Sigmoid colon (tissue), 3 donors: ENCODE measurements around the gene MIPEP.

Source experiments
- POLR2A ChIP-seq, 2 donors: fragments of 450-650 bp; IDR thresholded peaks; one replicate each; pipeline ENCODE4 v1.6.1; 2016; ENCODE audit warnings: antibody characterized with exemption in 2 of 2, mild to moderate bottlenecking in 2 of 2, moderate library complexity in 2 of 2
- TF ChIP-seq, protein P1 (sequence below), 4 experiments: fragments of 450-650 bp in 3 of 4; fragments of 200-600 bp in 1 of 4; IDR thresholded peaks; one replicate each; pipeline ENCODE4 v1.5.1; 2016 to 2019; ENCODE audit warnings: antibody characterized with exemption in 4 of 4, mild to moderate bottlenecking in 3 of 4, moderate library complexity in 2 of 4

DNA sequence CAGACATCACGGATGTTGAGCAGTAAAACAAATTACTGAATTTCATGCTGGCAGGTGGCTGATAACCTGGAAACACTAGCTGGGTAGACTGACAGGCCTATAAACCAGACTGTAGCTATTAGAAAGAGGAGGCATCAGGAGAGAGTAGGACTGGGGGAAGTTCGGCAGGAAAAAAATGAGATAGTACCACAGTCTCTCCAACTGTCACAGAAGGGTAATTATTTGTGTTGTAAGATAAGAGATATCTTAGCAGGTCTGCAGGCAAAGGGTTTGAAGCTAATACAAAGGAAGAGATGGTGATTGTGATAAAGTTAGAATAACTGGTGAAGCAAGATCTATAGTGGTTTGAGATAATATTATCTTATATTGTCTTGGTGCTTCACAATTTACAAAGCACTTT is 41.7 kb downstream of the MIPEP start:
- TF ChIP-seq, protein P1, sequence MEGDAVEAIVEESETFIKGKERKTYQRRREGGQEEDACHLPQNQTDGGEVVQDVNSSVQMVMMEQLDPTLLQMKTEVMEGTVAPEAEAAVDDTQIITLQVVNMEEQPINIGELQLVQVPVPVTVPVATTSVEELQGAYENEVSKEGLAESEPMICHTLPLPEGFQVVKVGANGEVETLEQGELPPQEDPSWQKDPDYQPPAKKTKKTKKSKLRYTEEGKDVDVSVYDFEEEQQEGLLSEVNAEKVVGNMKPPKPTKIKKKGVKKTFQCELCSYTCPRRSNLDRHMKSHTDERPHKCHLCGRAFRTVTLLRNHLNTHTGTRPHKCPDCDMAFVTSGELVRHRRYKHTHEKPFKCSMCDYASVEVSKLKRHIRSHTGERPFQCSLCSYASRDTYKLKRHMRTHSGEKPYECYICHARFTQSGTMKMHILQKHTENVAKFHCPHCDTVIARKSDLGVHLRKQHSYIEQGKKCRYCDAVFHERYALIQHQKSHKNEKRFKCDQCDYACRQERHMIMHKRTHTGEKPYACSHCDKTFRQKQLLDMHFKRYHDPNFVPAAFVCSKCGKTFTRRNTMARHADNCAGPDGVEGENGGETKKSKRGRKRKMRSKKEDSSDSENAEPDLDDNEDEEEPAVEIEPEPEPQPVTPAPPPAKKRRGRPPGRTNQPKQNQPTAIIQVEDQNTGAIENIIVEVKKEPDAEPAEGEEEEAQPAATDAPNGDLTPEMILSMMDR (IDR thresholded peaks at IDR 0.05), result no peak
- no peak for TF ChIP-seq POLR2A (IDR thresholded peaks at IDR 0.05)
